NCI-H1417 treated with DMSO at 0.1 percent for 48 hours (cell line): ENCODE data around the gene DNASE1L1.

ENCODE experiments used
- DNase-seq: peaks from one replicate; lab custom pipeline; 2025; lab: John Stamatoyannopoulos, UW

DNASE1L1 gene

GRCh38 chrX:154409222-154409871 lies at the start of gene DNASE1L1:
DNASE1L1 (minus strand) TSS chrX:154409254; CDS start chrX:154405568, 3,686 bp downstream.
- no peak for DNase-seq

- no peak for DNase-seq
Observed at GRCh38 chrX:154458116-154458953, 49.3 kb upstream of the DNASE1L1 start, which contains the start of gene PLXNA3. PLXNA3 (plus strand) TSS chrX:154458281; CDS start chrX:154460184, 1,903 bp downstream.

GRCh38 chrX:154457491-154458115 lies 48.5 kb upstream of the DNASE1L1 start:
- no peak for DNase-seq

GRCh38 chrX:154452823-154453222 lies 43.8 kb upstream of the DNASE1L1 start:
- no peak for DNase-seq

GRCh38 chrX:154450312-154450711 lies 41.3 kb upstream of the DNASE1L1 start:
- no peak for DNase-seq

- DNase-seq = no peak
Observed at GRCh38 chrX:154449618-154450017, 40.6 kb upstream of the DNASE1L1 start.

GRCh38 chrX:154448484-154448883 lies 39.4 kb upstream of the DNASE1L1 start:
- no peak for DNase-seq

- no peak for DNase-seq
Observed at GRCh38 chrX:154446430-154446829, 37.4 kb upstream of the DNASE1L1 start.

- DNase-seq = no peak
Observed at GRCh38 chrX:154445776-154446175, 36.7 kb upstream of the DNASE1L1 start.

- DNase-seq = no peak
Observed at GRCh38 chrX:154444755-154445246, 35.7 kb upstream of the DNASE1L1 start.

- DNase-seq = no peak
Observed at GRCh38 chrX:154443992-154444754, 35.1 kb upstream of the DNASE1L1 start, which contains the start of gene FAM50A. FAM50A (plus strand) TSS chrX:154444141; CDS start chrX:154444236, 95 bp downstream.

- no peak for DNase-seq
Observed at GRCh38 chrX:154443479-154443910, 34.4 kb upstream of the DNASE1L1 start.

- DNase-seq = no peak
Observed at GRCh38 chrX:154441984-154442707, 33.1 kb upstream of the DNASE1L1 start.

GRCh38 chrX:154441564-154441963 lies 32.5 kb upstream of the DNASE1L1 start:
- no peak for DNase-seq

- no peak for DNase-seq
Observed at GRCh38 chrX:154440623-154441357, 31.7 kb upstream of the DNASE1L1 start.

GRCh38 chrX:154439841-154440240 lies 30.8 kb upstream of the DNASE1L1 start:
- DNase-seq = no peak

GRCh38 chrX:154437971-154438893 lies 29.2 kb upstream of the DNASE1L1 start:
- no peak for DNase-seq

GRCh38 chrX:154436983-154437752 lies 28.1 kb upstream of the DNASE1L1 start, which contains the start of gene GDI1:
GDI1 (plus strand) TSS chrX:154437154; CDS start chrX:154437255, 101 bp downstream.
- DNase-seq = no peak
